ENCODE data around the gene POLA1.

POLA1 gene

GRCh38 chrX:25034889-25035288 is 341.2 kb downstream of the POLA1 start:
- no peak for FAIRE-seq

GRCh38 chrX:25039036-25039435 is 345.3 kb downstream of the POLA1 start:
- FAIRE-seq = no peak

GRCh38 chrX:25043192-25043591 is 349.5 kb downstream of the POLA1 start:
- no peak for FAIRE-seq

All from G401.6 (cell line).